K562 (cell line): Measurements from ENCODE around the gene BAHD1. TPM values are rescaled to one million over a fixed set of nuclear protein-coding genes. Genes with fewer than 3 reads are reported as not detected.

ENCODE experiments used
- ATAC-seq: fragments of 200-7000 bp; cut with Tn5 transposase; 3 replicates; pipeline ENCODE4 v1.9.1; 2020; ENCODE audit warnings: moderate library complexity
- BruUV-seq: library from RNA; stranded (reverse); fragments of 400-500 nt; replicated peaks from 2 replicates; lab custom pipeline; 2021; lab: Mats Ljungman, UMichigan
- CTCF ChIA-PET: fragments of 300-600 bp; formaldehyde crosslinking; extraction: SDS; loops from one replicate; lab custom pipeline; 2021; ENCODE audit warnings: low intra/inter-chr PET ratio; lab: Yijun Ruan, JAX
- POLR2A ChIA-PET: fragments of 300-600, 350-650 bp; sonication (Branson Sonifier 250); formaldehyde crosslinking; extraction: SDS; loops from one replicate; lab custom pipeline; 2021; ENCODE audit warnings: antibody characterized with exemption, inconsistent platforms; lab: Yijun Ruan, JAX
- DNase-seq, 4 experiments: peaks; one replicate each; pipeline versions ENCODE4 v3.0.0 to v3.0.0-alpha.2; 2011 to 2018; ENCODE audit warnings: low spot score in 3 of 4, mixed read lengths in 3 of 4; ENCODE audit errors: extremely low read depth in 1 of 4
- FAIRE-seq: peaks from 2 replicates; lab custom pipeline; 2011; peaks lifted over from hg19 to GRCh38; lab: Jason Lieb, UNC
- H2AFZ ChIP-seq: 2 replicates; pipeline ENCODE4 v1.6.0; 2011; ENCODE audit warnings: low read depth, low read length, control low read depth, inconsistent platforms
- H3K27ac ChIP-seq: fragments of 200-600 bp; 3 replicates; pipeline ENCODE4 v1.8.0; 2011; ENCODE audit warnings: low read depth, mild to moderate bottlenecking, control low read depth, inconsistent platforms, low read length, moderate library complexity, mixed read lengths; ENCODE audit errors: extremely low read depth
- H3K27me3 ChIP-seq, 2 experiments: fragments of 300-600 bp in 1 of 2; 2 replicates in 1 of 2; 3 replicates in 1 of 2; pipeline versions ENCODE4 v1.6.0 to v1.8.0; 2011; ENCODE audit warnings: inconsistent platforms in 2 of 2, low read length in 2 of 2, mild to moderate bottlenecking in 1 of 2, mixed read lengths in 1 of 2, moderate library complexity in 1 of 2; ENCODE audit not compliant: control insufficient read depth in 2 of 2, insufficient read depth in 2 of 2
- H3K36me3 ChIP-seq: fragments of 300-600 bp; 3 replicates; pipeline ENCODE4 v1.8.0; 2011; ENCODE audit warnings: mild to moderate bottlenecking, low read length, inconsistent platforms; ENCODE audit not compliant: control insufficient read depth, insufficient read depth
- H3K4me1 ChIP-seq, 2 experiments: fragments of 200-600 bp in 1 of 2; replicated peaks in 1 of 2; 2 replicates in 1 of 2; 3 replicates in 1 of 2; pipeline versions ENCODE4 v1.5.1 to v1.8.0; 2011; ENCODE audit warnings: inconsistent platforms in 2 of 2, low read length in 2 of 2, mild to moderate bottlenecking in 1 of 2, mixed read lengths in 1 of 2, moderate library complexity in 1 of 2; ENCODE audit not compliant: control insufficient read depth in 2 of 2, insufficient read depth in 2 of 2
- H3K4me2 ChIP-seq: 2 replicates; pipeline ENCODE4 v1.6.1; 2011; ENCODE audit warnings: low read length, control low read depth, inconsistent platforms, mixed read lengths; ENCODE audit not compliant: insufficient read depth
- H3K4me3 ChIP-seq: fragments of 200-600 bp; sonication (generic), shearing (Covaris generic); 2 replicates; pipeline ENCODE4 v1.5.1; 2016; ENCODE audit warnings: control low read depth, inconsistent platforms
- H3K79me2 ChIP-seq: fragments of 200-600 bp; 3 replicates; pipeline ENCODE4 v1.8.0; 2011; ENCODE audit warnings: low read length, inconsistent platforms; ENCODE audit not compliant: control insufficient read depth, insufficient read depth
- H3K9ac ChIP-seq, 2 experiments: 2 replicates each; pipeline versions ENCODE4 v1.6.0 to v1.6.1; 2011; ENCODE audit warnings: low read depth in 2 of 2, low read length in 2 of 2, control low read depth in 1 of 2, inconsistent platforms in 1 of 2, mild to moderate bottlenecking in 1 of 2, mixed read lengths in 1 of 2; ENCODE audit not compliant: insufficient read depth in 1 of 2
- H3K9me1 ChIP-seq: one replicate; pipeline ENCODE4 v1.6.0; 2011; ENCODE audit warnings: inconsistent platforms, mild to moderate bottlenecking, low read length, moderate library complexity; ENCODE audit not compliant: control insufficient read depth, insufficient read depth
- H3K9me3 ChIP-seq: replicated peaks from 2 replicates; pipeline ENCODE4 v1.5.1; 2011; ENCODE audit warnings: low read depth, low read length, inconsistent platforms; ENCODE audit not compliant: control insufficient read depth, insufficient read depth
- H4K20me1 ChIP-seq: replicated peaks from 2 replicates; pipeline ENCODE4 v1.6.1; 2011; ENCODE audit warnings: low read length, inconsistent platforms, mixed read lengths; ENCODE audit not compliant: control insufficient read depth, insufficient read depth
- CREM ChIP-seq: IDR thresholded peaks from 2 replicates; pipeline ENCODE4 v1.6.1; 2014; ENCODE audit warnings: antibody characterized with exemption, low read depth
- HDAC3 ChIP-seq: fragments of 450-650 bp; IDR thresholded peaks from 2 replicates; pipeline ENCODE4 v1.6.1; 2018; ENCODE audit warnings: borderline replicate concordance, mild to moderate bottlenecking, moderate library complexity; ENCODE audit not compliant: partially characterized antibody
- IRF1 ChIP-seq: sonication (generic); formaldehyde crosslinking; IDR thresholded peaks from 2 replicates; pipeline ENCODE4 v1.8.0; 2022; ENCODE audit warnings: missing genetic modification reagents, mild to moderate bottlenecking, borderline replicate concordance
- KLF10 ChIP-seq: fragments of 250-450 bp; sonication (Bioruptor Pico); IDR thresholded peaks from 2 replicates; pipeline ENCODE4 v1.6.1; 2021; ENCODE audit warnings: matching md5 sums
- L3MBTL2 ChIP-seq: fragments of 450-650 bp; IDR thresholded peaks from 2 replicates; pipeline ENCODE4 v1.6.1; 2016; ENCODE audit warnings: mild to moderate bottlenecking, moderate library complexity
- NFE2 ChIP-seq: IDR thresholded peaks from 2 replicates; pipeline ENCODE4 v1.6.1; 2014; ENCODE audit warnings: antibody characterized with exemption, low read depth
- POLR3A ChIP-seq: IDR thresholded peaks from 2 replicates; pipeline ENCODE4 v1.6.1; 2011; ENCODE audit warnings: borderline replicate concordance, mild to moderate bottlenecking, moderate library complexity; ENCODE audit not compliant: insufficient read length, insufficient read depth; ENCODE audit errors: extremely low read depth
- RFX7 ChIP-seq: fragments of 250-450 bp; sonication (Bioruptor Pico); IDR thresholded peaks from 2 replicates; pipeline ENCODE4 v1.5.1; 2021; ENCODE audit warnings: mild to moderate bottlenecking
- SLC30A9 ChIP-seq: fragments of 250-450 bp; sonication (Bioruptor Pico); IDR thresholded peaks from 2 replicates; pipeline ENCODE4 v1.8.0; 2022; ENCODE audit warnings: mild to moderate bottlenecking, moderate library complexity
- SRSF1 ChIP-seq: fragments of 200-400 bp; formaldehyde crosslinking; IDR thresholded peaks from 2 replicates; pipeline ENCODE4 v1.6.1; 2017; ENCODE audit warnings: mild to moderate bottlenecking, low read depth, low read length, moderate library complexity
- TCFL5 ChIP-seq: fragments of 250-450 bp; sonication (Bioruptor Pico); conservative IDR thresholded peaks from 2 replicates; pipeline ENCODE4 v1.6.1; 2021; ENCODE audit warnings: mild to moderate bottlenecking, moderate library complexity, matching md5 sums
- THRA ChIP-seq: fragments of 450-650 bp; IDR thresholded peaks from 2 replicates; pipeline ENCODE4 v1.6.1; 2017; ENCODE audit warnings: mild to moderate bottlenecking, moderate library complexity
- ZNF253 ChIP-seq: fragments of 250-450 bp; sonication (Bioruptor Pico); conservative IDR thresholded peaks from 2 replicates; pipeline ENCODE4 v1.6.1; 2021; ENCODE audit warnings: mild to moderate bottlenecking
- ZNF561 ChIP-seq: fragments of 450-650 bp; formaldehyde crosslinking; conservative IDR thresholded peaks from 2 replicates; pipeline ENCODE4 v1.4.0; 2020; ENCODE audit warnings: mild to moderate bottlenecking, moderate library complexity
- ZNF79 ChIP-seq: fragments of 250-450 bp; sonication (Bioruptor Pico); IDR thresholded peaks from 2 replicates; pipeline ENCODE4 v1.4.0; 2020; ENCODE audit warnings: low read depth, mild to moderate bottlenecking, moderate library complexity
- WGBS: fragments of 100-300 bp; shearing (Covaris generic); methylation state at CpG from one replicate; pipeline ENCODE4 v1.1.6; 2016; ENCODE audit warnings: low coverage, mixed read lengths; ENCODE audit not compliant: insufficient coverage; ENCODE audit errors: missing lambda C conversion rate; 5-methylcytosine and 5-hydroxymethylcytosine counted together
- in situ Hi-C: fragments of 300-500 bp; cut with MboI; formaldehyde crosslinking; loops from 4 replicates; pipeline ENCODE4 v1.15.0; 2018; ENCODE audit warnings: inconsistent platforms, mixed read lengths
- intact Hi-C: fragments of 100-400 bp; cut with micrococcal nuclease; formaldehyde crosslinking; loops from 2 replicates; pipeline ENCODE4 v1.14.2; 2022
- polyA plus RNA-seq, 8 experiments: library from polyadenylated mRNA; depleted of rRNA in 4 of 8; stranded (reverse) in 5 of 8; unstranded in 3 of 8; fragments of >200 nt; fragmentation: Nextera tagmentation in 2 of 8; fragmentation: Illumina TruSeq in 1 of 8; extraction: Ambion mirVana in 2 of 8; extraction: Trizol in 1 of 8; gene quantifications; 2 replicates each; pipeline versions ENCODE4 v1.2.1 to v1.2.3, GENCODE V29; 2011 to 2014; ENCODE audit warnings: inconsistent platforms in 1 of 8, missing spikeins in 1 of 8
- total RNA-seq, 7 experiments: library from RNA; depleted of rRNA in 6 of 7; stranded (reverse); fragments of >200 nt in 6 of 7; fragmentation: Illumina TruSeq in 2 of 7; extraction: Trizol in 2 of 7; gene quantifications; 2 replicates each; pipeline versions ENCODE4 v1.2.1 to v1.2.3, GENCODE V29; 2011 to 2021; ENCODE audit warnings: low replicate concordance in 1 of 7

The BAHD1 gene
- total and polyA plus RNA-seq, 9 of the 15 experiments (the other 6 are each of a cell fraction or from before 2014, with no cell fraction given), result 0.55 to 38.5 (median 11.5) TPM

- TF ChIP-seq SRSF1 (no peak), THRA (no peak), IRF1 (CRISPR knock-in tag) (no peak), TCFL5 (CRISPR knock-in tag) (no peak), CREM (no peak), KLF10 (no peak), L3MBTL2 (no peak), POLR3A (no peak), ZNF561 (CRISPR knock-in tag) (no peak), NFE2 (no peak), RFX7 (no peak), SLC30A9 (no peak), ZNF79 (CRISPR knock-in tag) (no peak), ZNF253 (CRISPR knock-in tag) (no peak), HDAC3 (no peak)
- Histone ChIP-seq H3K4me2 (no peak overlapping the region), H3K9me1 (peaks cover 3% of the 10 kb centered on the region), H3K4me3 (no peak overlapping the region), H4K20me1 (peaks cover 14% of the 10 kb centered on the region; the same call in 1 of the 2 replicates), H3K9ac (peak overlapping the region in 1 of 2 experiments; percentile 54; a peak in 1 of 4 replicates), H3K4me1 (peaks cover 15 to 28% of the 10 kb centered on the region in 2 experiments), H2AFZ (no peak overlapping the region), H3K27ac (no peak overlapping the region), H3K27me3 (no peaks in the 10 kb centered on the region), H3K79me2 (peaks cover 8% of the 10 kb centered on the region; the same call in 2 of the 3 replicates), H3K9me3 (no peaks in the 10 kb centered on the region), H3K36me3 (peaks cover 87% of the 10 kb centered on the region)
- no peak for FAIRE-seq
- WGBS, result 94% methylated on average over 11 of the region's 14 CpGs
- no TSS peak for BruUV-seq
- CTCF ChIA-PET, result no interaction called here
- POLR2A ChIA-PET, result interaction anchor here (0.5 to 3.5 kb wide), 4 partner anchors 11 to 95 kb away, joined by 3 to 15 read pairs (median 4); no protein-coding TSS in a partner anchor
- intact Hi-C loops, result no loop called here
- ATAC-seq, result no peak
- no peak for DNase-seq
- in situ Hi-C loops, result no loop called here
Measured at GRCh38 chr15:40463886-40464545, 23.3 kb downstream of the BAHD1 start.
